AG08396 (cell line): ENCODE measurements around the gene GRIK2.

ENCODE experiments used
- DNase-seq: peaks from one replicate; pipeline ENCODE4 v3.0.0; 2012; ENCODE audit warnings: low spot score, mixed read lengths

The GRIK2 gene

GRCh38 chr6:101539510-101540245, 146.2 kb downstream of the GRIK2 start:
- no peak for DNase-seq

- no peak for DNase-seq
Observed at GRCh38 chr6:101541894-101542293, 148.4 kb downstream of the GRIK2 start.

GRCh38 chr6:101543796-101544195, 150.3 kb downstream of the GRIK2 start:
- DNase-seq: no peak

GRCh38 chr6:101544286-101544685, 150.8 kb downstream of the GRIK2 start:
- DNase-seq: no peak

- peak; percentile 2 for DNase-seq
Observed at GRCh38 chr6:101545191-101545590, 151.7 kb downstream of the GRIK2 start.

GRCh38 chr6:101550451-101550850, 156.9 kb downstream of the GRIK2 start:
- DNase-seq: no peak

- DNase-seq: no peak
Observed at GRCh38 chr6:101554231-101554630, 160.7 kb downstream of the GRIK2 start.

GRCh38 chr6:101558712-101559111, 165.2 kb downstream of the GRIK2 start:
- no peak for DNase-seq

GRCh38 chr6:101572627-101573026, 179.1 kb downstream of the GRIK2 start:
- no peak for DNase-seq

- DNase-seq: no peak
Observed at GRCh38 chr6:101577091-101577490, 183.6 kb downstream of the GRIK2 start.

GRCh38 chr6:101578306-101578705, 184.8 kb downstream of the GRIK2 start:
- DNase-seq: no peak

GRCh38 chr6:101582792-101583191, 189.3 kb downstream of the GRIK2 start:
- DNase-seq: no peak

GRCh38 chr6:101585501-101585900, 192.0 kb downstream of the GRIK2 start:
- no peak for DNase-seq

GRCh38 chr6:101588343-101588742, 194.8 kb downstream of the GRIK2 start:
- DNase-seq: no peak

GRCh38 chr6:101595276-101595675, 201.8 kb downstream of the GRIK2 start:
- no peak for DNase-seq

GRCh38 chr6:101597693-101598092, 204.2 kb downstream of the GRIK2 start:
- DNase-seq: peak; percentile 35

GRCh38 chr6:101605426-101605825, 211.9 kb downstream of the GRIK2 start:
- no peak for DNase-seq

GRCh38 chr6:101605874-101606273, 212.4 kb downstream of the GRIK2 start:
- no peak for DNase-seq

GRCh38 chr6:101607111-101607690, 213.7 kb downstream of the GRIK2 start:
- no peak for DNase-seq

GRCh38 chr6:101608703-101609102, 215.2 kb downstream of the GRIK2 start:
- DNase-seq: no peak

- no peak for DNase-seq
Observed at GRCh38 chr6:101613556-101613955, 220.0 kb downstream of the GRIK2 start.

- no peak for DNase-seq
Observed at GRCh38 chr6:101614774-101615173, 221.3 kb downstream of the GRIK2 start.

GRCh38 chr6:101626269-101626668, 232.8 kb downstream of the GRIK2 start:
- no peak for DNase-seq

- no peak for DNase-seq
Observed at GRCh38 chr6:101630941-101631340, 237.4 kb downstream of the GRIK2 start.
